ENCODE measurements around the gene MYBL2.
"Not testable (repeated sequence)": the region's sequence is repeated elsewhere in the genome, so short reads cannot be mapped to it uniquely, and the experiment has no call there.

Gene MYBL2

GRCh38 chr20:43750774-43751166 is 83.9 kb downstream of the MYBL2 start:
- no peak for DNase-seq (ENCODE audit: low read depth in 1 of 2, low spot score in 1 of 2)

- DNase-seq (ENCODE audit: low read depth in 1 of 2, low spot score in 1 of 2), result peak in 1 of 2 donors; percentile 32
Observed at GRCh38 chr20:43751167-43752050, 84.5 kb downstream of the MYBL2 start.

- DNase-seq (ENCODE audit: low read depth in 1 of 2, low spot score in 1 of 2), result no peak
Observed at GRCh38 chr20:43752051-43752360, 85.1 kb downstream of the MYBL2 start.

GRCh38 chr20:43752561-43753301 is 85.8 kb downstream of the MYBL2 start:
- no peak for DNase-seq (ENCODE audit: low read depth in 1 of 2, low spot score in 1 of 2)

- no peak for DNase-seq (ENCODE audit: low read depth in 1 of 2, low spot score in 1 of 2)
Observed at GRCh38 chr20:43755390-43755789, 88.5 kb downstream of the MYBL2 start.

- DNase-seq (ENCODE audit: low read depth in 1 of 2, low spot score in 1 of 2), result no peak
Observed at GRCh38 chr20:43755851-43756250, 88.9 kb downstream of the MYBL2 start.

- DNase-seq (ENCODE audit: low read depth in 1 of 2, low spot score in 1 of 2), result not testable (repeated sequence)
Observed at GRCh38 chr20:43757888-43758287, 91.0 kb downstream of the MYBL2 start.

GRCh38 chr20:43761386-43762340 is 94.7 kb downstream of the MYBL2 start:
- no peak for DNase-seq (ENCODE audit: low read depth in 1 of 2, low spot score in 1 of 2)

- no peak for DNase-seq (ENCODE audit: low read depth in 1 of 2, low spot score in 1 of 2)
Observed at GRCh38 chr20:43762911-43763310, 96.0 kb downstream of the MYBL2 start.

GRCh38 chr20:43765916-43766315 is 99.0 kb downstream of the MYBL2 start:
- DNase-seq (ENCODE audit: low read depth in 1 of 2, low spot score in 1 of 2), result no peak

Data from activated T-helper 1 cell treated with anti-CD3 and anti-CD28 coated beads, Interleukin-2, amount 50 U/mL, for 16 hours (primary cell).